Spleen (tissue), 13 donors: ENCODE results near the gene BCAR3. TPM values are rescaled to one million over a fixed set of nuclear protein-coding genes. Genes with fewer than 3 reads are reported as not detected.

Experiments
- DNase-seq: peaks from one replicate; pipeline ENCODE4 v3.0.0-alpha.2; 2020
- H3K27ac ChIP-seq, 8 donors: fragments of 200-600 bp; sonication (generic) in 7 of 8; 1 replicate in 4 of 8; 2 replicates in 4 of 8; pipeline versions ENCODE4 v1.5.0 to v1.8.0; 2016 to 2021; ENCODE audit warnings: inconsistent platforms in 4 of 8, mild to moderate bottlenecking in 4 of 8, moderate library complexity in 1 of 8
- H3K27me3 ChIP-seq, 7 donors: fragments of 200-600 bp; sonication (generic) in 6 of 7; replicated peaks in 1 of 7; 1 replicate in 4 of 7; 2 replicates in 3 of 7; pipeline versions ENCODE4 v1.5.0 to v1.8.0; 2016 to 2021; ENCODE audit warnings: inconsistent platforms in 3 of 7, mild to moderate bottlenecking in 1 of 7
- H3K36me3 ChIP-seq, 6 donors: fragments of 200-600 bp; sonication (generic) in 5 of 6; 1 replicate in 4 of 6; 2 replicates in 2 of 6; pipeline versions ENCODE4 v1.5.0 to v1.8.0; 2016 to 2021; ENCODE audit warnings: inconsistent platforms in 2 of 6
- H3K4me1 ChIP-seq, 6 donors: fragments of 200-600 bp; sonication (generic) in 5 of 6; 1 replicate in 3 of 6; 2 replicates in 3 of 6; pipeline versions ENCODE4 v1.5.0 to v1.8.0; 2016 to 2021; ENCODE audit warnings: inconsistent platforms in 3 of 6
- H3K4me3 ChIP-seq, 8 donors: fragments of 200-600 bp; sonication (generic) in 7 of 8; 1 replicate in 4 of 8; 2 replicates in 4 of 8; pipeline versions ENCODE4 v1.5.0 to v1.8.0; 2016 to 2021; ENCODE audit warnings: inconsistent platforms in 4 of 8, mild to moderate bottlenecking in 4 of 8, moderate library complexity in 2 of 8
- H3K9me3 ChIP-seq, 8 donors: fragments of 200-600 bp; sonication (generic) in 7 of 8; 1 replicate in 4 of 8; 2 replicates in 4 of 8; pipeline versions ENCODE4 v1.5.0 to v1.8.0; 2016 to 2021; ENCODE audit warnings: inconsistent platforms in 4 of 8
- CTCF ChIP-seq, 11 experiments: fragments of 200-600 bp in 7 of 11; fragments of 450-650 bp in 4 of 11; sonication (generic) in 4 of 11; IDR thresholded peaks in 8 of 11; conservative IDR thresholded peaks in 3 of 11; 1 replicate in 7 of 11; 2 replicates in 4 of 11; pipeline versions ENCODE4 v1.4.0 to v1.8.0; 2016 to 2021; ENCODE audit warnings: antibody characterized with exemption in 11 of 11, inconsistent platforms in 4 of 11, mild to moderate bottlenecking in 1 of 11
- POLR2A ChIP-seq, 3 donors: fragments of 450-650 bp; IDR thresholded peaks; one replicate each; pipeline ENCODE4 v1.5.1; 2017; ENCODE audit warnings: antibody characterized with exemption in 3 of 3, mild to moderate bottlenecking in 1 of 3
- POLR2AphosphoS5 ChIP-seq, 3 donors: sonication (generic); formaldehyde crosslinking; IDR thresholded peaks; one replicate each; pipeline ENCODE4 v1.5.1; 2017; ENCODE audit warnings: antibody characterized with exemption in 3 of 3
- WGBS, 5 donors: extraction: QIAGEN DNeasy Blood & Tissue Kit in 3 of 5; methylation state at CpG; one replicate each; pipeline versions ENCODE4 v1.1.5 to v1.1.7; 2013 to 2018; 5-methylcytosine and 5-hydroxymethylcytosine counted together
- intact Hi-C: fragments of 100-400 bp; cut with DNase I; formaldehyde crosslinking; loops from one replicate; pipeline ENCODE4 v1.15.0; 2023; ENCODE audit warnings: low total_unique reads
- long read RNA-seq, 2 donors: transcript quantifications; one replicate each; lab custom pipeline, GENCODE V29; 2026
- polyA plus RNA-seq, 3 donors: library from polyadenylated mRNA; stranded (reverse); fragments of 200-250 nt; gene quantifications; one replicate each; pipeline ENCODE4 v1.2.1, GENCODE V29; 2013
- total RNA-seq, 7 donors: library from RNA; depleted of rRNA in 3 of 7; stranded (reverse); fragments of >200 nt in 3 of 7; fragmentation: NEBNext Ultra II Directional in 4 of 7; extraction: Animal tissue kit (Norgen Biotek cat#: 25700) in 4 of 7; gene quantifications; one replicate each; pipeline versions ENCODE4 v1.1.0 to v1.2.1, GENCODE V29; 2016 to 2021
- donor health status: healthy with polysubstance abuse.
- donor health status: DM: no; HTN: no; CAD: no; lungs with moderate emphysema.
- donor health status: DM: no; HTN: no; CAD: no.
- donor health status: Bipolar disorder and iron deficiency.
- donor health status: healthy.
- donor health status: DM: no; HTN: no; CAD: no.
- donor health status: DM: yes; HTN: yes; CAD: no.

The BCAR3 gene
- total RNA-seq, result 10 to 100 TPM; 11.0 to 18.0 (median 12.3) TPM
- polyA plus RNA-seq, result 1 to 10 TPM; 3.5 to 6.8 (median 4.5) TPM
- long read RNA-seq, donor 1, partial matches to known transcripts, result 0 of 1 reads
- long read RNA-seq, donor 1, other reads (novel, unspliced or antisense), result 0 of 1 reads
- long read RNA-seq, donor 2, partial matches to known transcripts, result 0 of 1 reads
- long read RNA-seq, donor 2, other reads (novel, unspliced or antisense), result 0 of 1 reads

- peaks cover 3 to 47% (median 27%) of the 10 kb centered on the region in 6 donors for H3K4me1 ChIP-seq
- intact Hi-C loops, result no loop called here
- 0 to 1% (median 1%) methylated on average over 51 to 105 of the region's 105 CpGs for WGBS, 5 donors
- no peaks in the 10 kb centered on the region for H3K9me3 ChIP-seq
- H3K4me3 ChIP-seq, result peak within 1 kb of the TSS; percentile 69 to 90 (median 78)
- H3K27ac ChIP-seq, result peak within 1 kb of the TSS; percentile 66 to 85 (median 82)
- DNase-seq, result peak; percentile 91
- H3K36me3 ChIP-seq, result no peaks in the 10 kb centered on the region
- H3K27me3 ChIP-seq, result peaks cover 0 to 26% (median 0%) of the 10 kb centered on the region in 7 donors
- TF ChIP-seq CTCF (IDR thresholded peaks at IDR 0.05 in 8 of 11, conservative IDR thresholded peaks at IDR 0.05 in 3 of 11), result peak in 5 of 11 experiments; percentile 3 to 25 (median 16)
- TF ChIP-seq POLR2AphosphoS5 (IDR thresholded peaks at IDR 0.05), result peak; percentile 73 to 89 (median 82)
- peak in 1 of 3 donors; percentile 55 for TF ChIP-seq POLR2A (IDR thresholded peaks at IDR 0.05)
Observed at GRCh38 chr1:93681101-93681988, at the start of gene BCAR3. Gene BCAR3 (minus strand): TSS chr1:93681837. CDS start chr1:93674930, 6,907 bp downstream.

GRCh38 chr1:93730621-93731020 is 49.0 kb upstream of the BCAR3 start:
- H3K36me3 ChIP-seq, result no peaks in the 10 kb centered on the region
- peak overlapping the region in 6 of 8 donors; percentile 22 to 73 (median 64) for H3K27ac ChIP-seq
- WGBS, 5 donors, result 89 to 100% (median 96%) methylated on average over 2 of the region's 2 CpGs
- no peak for DNase-seq
- no peaks in the 10 kb centered on the region for H3K9me3 ChIP-seq
- H3K4me1 ChIP-seq, result peaks cover 0 to 25% (median 0%) of the 10 kb centered on the region in 6 donors
- H3K27me3 ChIP-seq, result no peaks in the 10 kb centered on the region
- no peak overlapping the region for H3K4me3 ChIP-seq
- intact Hi-C loops, result no loop called here
- TF ChIP-seq POLR2AphosphoS5 (IDR thresholded peaks at IDR 0.05) (no peak), CTCF (IDR thresholded peaks at IDR 0.05 in 8 of 11, conservative IDR thresholded peaks at IDR 0.05 in 3 of 11) (no peak), POLR2A (IDR thresholded peaks at IDR 0.05) (no peak)

GRCh38 chr1:93729906-93730305 is 48.3 kb upstream of the BCAR3 start:
- Histone ChIP-seq H3K36me3 (no peaks in the 10 kb centered on the region), H3K27ac (peak overlapping the region in 4 of 8 donors; percentile 4 to 73 (median 68)), H3K4me1 (peaks cover 0 to 25% (median 0%) of the 10 kb centered on the region in 6 donors), H3K27me3 (no peaks in the 10 kb centered on the region), H3K4me3 (no peak overlapping the region), H3K9me3 (no peaks in the 10 kb centered on the region)
- TF ChIP-seq POLR2A (IDR thresholded peaks at IDR 0.05) (no peak), POLR2AphosphoS5 (IDR thresholded peaks at IDR 0.05) (no peak), CTCF (IDR thresholded peaks at IDR 0.05 in 8 of 11, conservative IDR thresholded peaks at IDR 0.05 in 3 of 11) (no peak)
- DNase-seq, result no peak
- 84 to 93% (median 85%) methylated on average over 4 of the region's 4 CpGs for WGBS, 5 donors
- intact Hi-C loops, result no loop called here

- 61 to 85% (median 76%) methylated on average over 4 of the region's 4 CpGs for WGBS, 5 donors
- DNase-seq, result no peak
Observed at GRCh38 chr1:93729502-93729901, 47.9 kb upstream of the BCAR3 start.

More at GRCh38 chr1:93729502-93729901, 47.9 kb upstream of the BCAR3 start:
- TF ChIP-seq CTCF (IDR thresholded peaks at IDR 0.05 in 8 of 11, conservative IDR thresholded peaks at IDR 0.05 in 3 of 11), result no peak
- no peak for TF ChIP-seq POLR2A (IDR thresholded peaks at IDR 0.05)
- no peak for TF ChIP-seq POLR2AphosphoS5 (IDR thresholded peaks at IDR 0.05)
- Histone ChIP-seq H3K36me3 (no peaks in the 10 kb centered on the region), H3K27me3 (no peaks in the 10 kb centered on the region), H3K9me3 (no peaks in the 10 kb centered on the region), H3K27ac (peak overlapping the region in 3 of 8 donors; percentile 4 to 23 (median 22)), H3K4me1 (peaks cover 0 to 25% (median 0%) of the 10 kb centered on the region in 6 donors), H3K4me3 (no peak overlapping the region)
- intact Hi-C loops, result no loop called here
